ENCODE measurements around the gene SAMM50.

SAMM50 gene

GRCh38 chr22:44002324-44002723, 47.1 kb downstream of the SAMM50 start:
- Histone ChIP-seq H3K9me3 (no peaks in the 10 kb centered on the region), H3K4me1 (no peaks in the 10 kb centered on the region), H3K4me3 (ENCODE audit: low read depth, low read length) (no peak overlapping the region), H3K27me3 (no peaks in the 10 kb centered on the region), H3K36me3 (peaks cover 16% of the 10 kb centered on the region)
- TF ChIP-seq, protein P1, sequence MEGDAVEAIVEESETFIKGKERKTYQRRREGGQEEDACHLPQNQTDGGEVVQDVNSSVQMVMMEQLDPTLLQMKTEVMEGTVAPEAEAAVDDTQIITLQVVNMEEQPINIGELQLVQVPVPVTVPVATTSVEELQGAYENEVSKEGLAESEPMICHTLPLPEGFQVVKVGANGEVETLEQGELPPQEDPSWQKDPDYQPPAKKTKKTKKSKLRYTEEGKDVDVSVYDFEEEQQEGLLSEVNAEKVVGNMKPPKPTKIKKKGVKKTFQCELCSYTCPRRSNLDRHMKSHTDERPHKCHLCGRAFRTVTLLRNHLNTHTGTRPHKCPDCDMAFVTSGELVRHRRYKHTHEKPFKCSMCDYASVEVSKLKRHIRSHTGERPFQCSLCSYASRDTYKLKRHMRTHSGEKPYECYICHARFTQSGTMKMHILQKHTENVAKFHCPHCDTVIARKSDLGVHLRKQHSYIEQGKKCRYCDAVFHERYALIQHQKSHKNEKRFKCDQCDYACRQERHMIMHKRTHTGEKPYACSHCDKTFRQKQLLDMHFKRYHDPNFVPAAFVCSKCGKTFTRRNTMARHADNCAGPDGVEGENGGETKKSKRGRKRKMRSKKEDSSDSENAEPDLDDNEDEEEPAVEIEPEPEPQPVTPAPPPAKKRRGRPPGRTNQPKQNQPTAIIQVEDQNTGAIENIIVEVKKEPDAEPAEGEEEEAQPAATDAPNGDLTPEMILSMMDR (IDR thresholded peaks at IDR 0.05; ENCODE audit: low read depth, low read length), result no peak
- DNase-seq, result no peak

DNA sequence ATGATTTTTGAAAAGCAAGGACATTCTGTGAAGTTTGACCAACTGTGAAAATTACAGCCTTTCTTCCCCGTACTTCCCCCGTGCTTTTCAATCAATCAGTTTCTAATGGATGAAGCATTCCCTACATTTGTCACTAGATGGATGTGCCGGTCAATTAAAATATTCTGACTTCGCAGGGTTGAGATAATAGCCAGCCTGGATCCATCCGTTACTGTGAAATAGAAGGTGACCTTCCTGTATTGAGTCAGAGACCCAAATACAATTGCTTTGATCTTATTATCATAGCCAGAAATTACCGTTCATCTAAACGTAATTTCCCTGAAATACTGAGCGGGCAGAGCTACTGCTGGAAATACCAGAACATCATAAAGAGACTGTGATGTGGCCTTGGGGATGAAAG, 47.8 kb downstream of the SAMM50 start:
- Histone ChIP-seq H3K9me3 (no peaks in the 10 kb centered on the region), H3K4me3 (ENCODE audit: low read depth, low read length) (no peak overlapping the region), H3K27me3 (no peaks in the 10 kb centered on the region), H3K4me1 (no peaks in the 10 kb centered on the region), H3K36me3 (peaks cover 12% of the 10 kb centered on the region)
- TF ChIP-seq, protein P1 (IDR thresholded peaks at IDR 0.05; ENCODE audit: low read depth, low read length), result no peak
- DNase-seq, result no peak

- H3K4me3 ChIP-seq (ENCODE audit: low read depth, low read length), result no peak overlapping the region
- H3K27me3 ChIP-seq, result no peaks in the 10 kb centered on the region
- peaks cover 7% of the 10 kb centered on the region for H3K36me3 ChIP-seq
- TF ChIP-seq, protein P1 (IDR thresholded peaks at IDR 0.05; ENCODE audit: low read depth, low read length), result peak; percentile 44
- H3K4me1 ChIP-seq, result no peaks in the 10 kb centered on the region
- DNase-seq, result no peak
- no peaks in the 10 kb centered on the region for H3K9me3 ChIP-seq
Measured at GRCh38 chr22:44003405-44004103, 48.3 kb downstream of the SAMM50 start.

- H3K36me3 ChIP-seq, result peaks cover 1% of the 10 kb centered on the region; the same call in 1 of the 2 replicates
- H3K4me3 ChIP-seq (ENCODE audit: low read depth, low read length), result no peak overlapping the region
- H3K4me1 ChIP-seq, result no peaks in the 10 kb centered on the region
- DNase-seq, result no peak
- no peaks in the 10 kb centered on the region for H3K9me3 ChIP-seq
- H3K27me3 ChIP-seq, result no peaks in the 10 kb centered on the region
- TF ChIP-seq, protein P1 (IDR thresholded peaks at IDR 0.05; ENCODE audit: low read depth, low read length), result no peak
Measured at GRCh38 chr22:44004104-44004460, 48.8 kb downstream of the SAMM50 start.

DNA sequence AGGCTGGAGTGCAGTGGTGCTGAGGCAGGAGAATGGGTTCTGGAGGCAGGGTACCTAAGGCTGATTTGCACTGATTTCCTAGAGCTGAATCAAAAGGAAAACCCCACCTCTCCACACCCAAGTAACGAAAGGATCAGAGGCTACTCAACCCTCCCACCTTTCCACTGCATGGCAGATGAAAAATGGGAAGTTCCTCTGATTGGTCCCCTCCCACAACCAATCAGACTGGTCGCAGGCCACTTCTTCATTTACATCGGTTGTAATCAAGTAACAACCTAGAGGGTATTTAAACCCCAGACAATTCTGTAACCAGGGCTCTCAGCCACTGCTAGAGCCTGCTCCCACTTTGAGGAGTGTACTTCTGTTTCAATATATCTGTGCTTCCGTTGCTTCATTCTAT, 50.3 kb downstream of the SAMM50 start:
- Histone ChIP-seq H3K36me3 (no peaks in the 10 kb centered on the region), H3K4me1 (no peaks in the 10 kb centered on the region), H3K4me3 (ENCODE audit: low read depth, low read length) (no peak overlapping the region), H3K9me3 (no peaks in the 10 kb centered on the region), H3K27me3 (no peaks in the 10 kb centered on the region)
- TF ChIP-seq, protein P1 (IDR thresholded peaks at IDR 0.05; ENCODE audit: low read depth, low read length), result no peak
- no peak for DNase-seq

DNA sequence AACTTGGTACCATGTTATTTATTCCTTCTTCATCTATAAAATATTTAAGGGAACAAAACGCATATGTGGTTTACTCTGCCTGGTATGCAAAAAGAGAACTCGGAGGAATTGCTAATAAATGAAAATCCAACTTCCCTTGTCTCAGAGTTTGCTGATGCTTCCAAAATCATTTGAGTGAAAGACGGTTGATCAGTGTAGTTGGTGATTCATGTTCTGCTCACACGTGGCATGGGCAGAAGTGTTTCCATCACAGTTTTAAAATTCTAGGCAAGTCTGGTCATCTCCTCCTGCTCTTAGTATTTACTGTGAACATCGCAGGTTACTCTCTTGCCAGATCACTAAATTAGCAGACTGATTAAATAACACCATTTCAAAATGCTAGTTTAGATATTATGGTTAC, 56.9 kb downstream of the SAMM50 start:
- no peak overlapping the region for H3K4me3 ChIP-seq (ENCODE audit: low read depth, low read length)
- no peaks in the 10 kb centered on the region for H3K4me1 ChIP-seq
- H3K9me3 ChIP-seq, result no peaks in the 10 kb centered on the region
- H3K36me3 ChIP-seq, result no peaks in the 10 kb centered on the region
- no peak for DNase-seq
- no peaks in the 10 kb centered on the region for H3K27me3 ChIP-seq
- TF ChIP-seq, protein P1 (IDR thresholded peaks at IDR 0.05; ENCODE audit: low read depth, low read length), result no peak

All from BE2C (cell line).